DOHH2 (cell line): Measurements from ENCODE around the gene TTC3.

Experiments used
- H3F3A ChIP-seq: fragments of 200-600 bp; sonication (generic), shearing (Covaris generic); 2 replicates; pipeline ENCODE4 v1.6.0; 2016; ENCODE audit warnings: antibody characterized with exemption, mild to moderate bottlenecking; ENCODE audit not compliant: control insufficient read depth, insufficient read depth
- H3K27ac ChIP-seq: fragments of 200-600 bp; sonication (generic); 2 replicates; pipeline ENCODE4 v1.5.1; 2014; ENCODE audit warnings: low read depth, mild to moderate bottlenecking, low read length, moderate library complexity
- H3K27me3 ChIP-seq: fragments of 200-600 bp; sonication (generic); 2 replicates; pipeline ENCODE4 v1.6.1; 2014; ENCODE audit warnings: mild to moderate bottlenecking, low read length, mixed read lengths; ENCODE audit not compliant: control insufficient read depth
- H3K36me3 ChIP-seq: fragments of 200-600 bp; sonication (generic); 2 replicates; pipeline ENCODE4 v1.6.1; 2014; ENCODE audit warnings: mild to moderate bottlenecking, low read length, moderate library complexity, mixed read lengths; ENCODE audit not compliant: control insufficient read depth
- H3K4me1 ChIP-seq: fragments of 200-600 bp; sonication (generic); 2 replicates; pipeline ENCODE4 v1.6.1; 2014; ENCODE audit warnings: mild to moderate bottlenecking, low read length, mixed read lengths; ENCODE audit not compliant: control insufficient read depth
- H3K4me2 ChIP-seq: fragments of 200-600 bp; sonication (generic); 2 replicates; pipeline ENCODE4 v1.6.0; 2014; ENCODE audit warnings: mild to moderate bottlenecking, low read length, moderate library complexity
- H3K4me3 ChIP-seq: fragments of 200-600 bp; sonication (generic); 2 replicates; pipeline ENCODE4 v1.5.1; 2014; ENCODE audit warnings: mild to moderate bottlenecking, low read length, mixed read lengths
- H3K79me2 ChIP-seq: fragments of 200-600 bp; sonication (generic); 2 replicates; pipeline ENCODE4 v1.6.1; 2014; ENCODE audit warnings: mild to moderate bottlenecking, low read length, mixed read lengths; ENCODE audit not compliant: control insufficient read depth
- H3K9me2 ChIP-seq: fragments of 200-600 bp; sonication (generic); replicated peaks from 2 replicates; pipeline ENCODE4 v1.6.1; 2014; ENCODE audit warnings: mild to moderate bottlenecking, low read length, mixed read lengths; ENCODE audit not compliant: control insufficient read depth
- H3K9me3 ChIP-seq: fragments of 200-600 bp; sonication (generic); 2 replicates; pipeline ENCODE4 v1.6.1; 2014; ENCODE audit warnings: antibody characterized with exemption, low read length, mixed read lengths; ENCODE audit not compliant: control insufficient read depth, insufficient read depth
- H4K20me1 ChIP-seq: fragments of 200-600 bp; sonication (generic); 2 replicates; pipeline ENCODE4 v1.6.0; 2014; ENCODE audit warnings: low read depth, mild to moderate bottlenecking, antibody characterized with exemption, low read length, moderate library complexity; ENCODE audit not compliant: control insufficient read depth, insufficient read depth
- CTCF ChIP-seq: fragments of 200-600 bp; sonication (generic); IDR thresholded peaks from one replicate; pipeline ENCODE4 v1.5.1; 2014; ENCODE audit warnings: antibody characterized with exemption, mild to moderate bottlenecking, low read depth, low read length; ENCODE audit not compliant: poor library complexity, severe bottlenecking
- EZH2phosphoT487 ChIP-seq: fragments of 200-600 bp; sonication (generic); IDR thresholded peaks from 2 replicates; pipeline ENCODE4 v1.6.1; 2017; ENCODE audit warnings: borderline replicate concordance, mild to moderate bottlenecking, antibody characterized with exemption, low read length, moderate library complexity, mixed read lengths

Gene TTC3

GRCh38 chr21:37251294-37251634, 178.2 kb downstream of the TTC3 start:
- Histone ChIP-seq H3K9me2 (no peaks in the 10 kb centered on the region), H3F3A (peaks cover 2% of the 10 kb centered on the region; the same call in 1 of the 2 replicates), H3K27me3 (no peaks in the 10 kb centered on the region), H3K27ac (no peak overlapping the region), H3K4me2 (no peak overlapping the region), H3K4me3 (no peak overlapping the region), H3K36me3 (0 out of 2 replicates have a peak, but pooled peaks cover 2% of the 10 kb centered on the region), H3K79me2 (peaks cover 94% of the 10 kb centered on the region), H3K4me1 (peaks cover 2% of the 10 kb centered on the region), H3K9me3 (no peaks in the 10 kb centered on the region), H4K20me1 (peaks cover 7% of the 10 kb centered on the region; the same call in 1 of the 2 replicates)
- TF ChIP-seq CTCF, result no peak
- TF ChIP-seq EZH2phosphoT487, result no peak
